PC-3 (cell line): ENCODE results near the gene ZNF195.

Experiments used
- CTCF ChIP-seq: fragments of 300-600 bp; sonication (generic); conservative IDR thresholded peaks from 2 replicates; pipeline ENCODE4 v1.5.1; 2017; ENCODE audit warnings: antibody characterized with exemption, low read depth, mild to moderate bottlenecking, low read length
- EZH2 ChIP-seq: fragments of 300-600 bp; sonication (generic); IDR thresholded peaks from one replicate; pipeline ENCODE4 v1.6.1; 2017; ENCODE audit warnings: antibody characterized with exemption, mild to moderate bottlenecking, low read length; ENCODE audit not compliant: unreplicated experiment

GRCh38 chr11:3346587-3346986 is 32.4 kb downstream of the ZNF195 start:
- TF ChIP-seq CTCF = no peak
- no peak for TF ChIP-seq EZH2
